Measurements from ENCODE around the gene COPS6. TPM values are rescaled to one million over a fixed set of nuclear protein-coding genes. Genes with fewer than 3 reads are reported as not detected.

COPS6 gene
- total and polyA plus RNA-seq, 4 donors, result 28.7 to 63.2 (median 46.8) TPM

DNA sequence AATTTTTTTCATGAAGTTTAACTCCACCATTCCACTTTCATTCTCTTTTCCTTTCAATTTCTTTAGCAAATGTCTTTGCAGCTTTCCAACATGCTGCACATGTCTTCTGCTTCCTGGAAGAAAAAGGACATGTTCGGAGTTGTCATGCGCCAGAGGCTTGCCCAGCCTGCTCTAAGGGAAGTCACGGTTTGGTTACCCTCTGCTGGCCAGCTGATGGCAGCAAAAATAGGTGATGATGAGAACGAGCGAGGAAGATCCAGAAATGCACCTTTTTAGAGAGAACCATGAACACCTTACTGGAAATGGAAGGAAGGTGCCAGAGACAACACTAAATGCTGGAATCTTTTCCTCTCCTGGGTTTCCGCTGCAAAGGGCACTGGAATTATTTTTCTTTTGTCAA lies 44.1 kb upstream of the COPS6 start:
- H3K9me3 ChIP-seq (ENCODE audit: control insufficient read depth in 4 of 4, low read length in 3 of 4), result no peaks in the 10 kb centered on the region
- H3K4me1 ChIP-seq (ENCODE audit: control insufficient read depth in 4 of 4, insufficient read depth in 4 of 4, low read length in 3 of 4), result peaks cover 4 to 32% (median 29%) of the 10 kb centered on the region in 4 donors
- no peaks in the 10 kb centered on the region for H3K27me3 ChIP-seq (ENCODE audit: control insufficient read depth in 4 of 4, insufficient read depth in 4 of 4, low read length in 3 of 4)
- no peak overlapping the region for H3K9ac ChIP-seq (ENCODE audit: low read depth in 1 of 2, low read length in 2 of 2)
- peak; percentile 82 to 84 for TF ChIP-seq RAD21 (IDR thresholded peaks at IDR 0.05)
- peak in 1 of 2 donors; percentile 23 for TF ChIP-seq EGR1 (IDR thresholded peaks at IDR 0.05; ENCODE audit: low read depth in 2 of 2)
- TF ChIP-seq, protein P1, sequence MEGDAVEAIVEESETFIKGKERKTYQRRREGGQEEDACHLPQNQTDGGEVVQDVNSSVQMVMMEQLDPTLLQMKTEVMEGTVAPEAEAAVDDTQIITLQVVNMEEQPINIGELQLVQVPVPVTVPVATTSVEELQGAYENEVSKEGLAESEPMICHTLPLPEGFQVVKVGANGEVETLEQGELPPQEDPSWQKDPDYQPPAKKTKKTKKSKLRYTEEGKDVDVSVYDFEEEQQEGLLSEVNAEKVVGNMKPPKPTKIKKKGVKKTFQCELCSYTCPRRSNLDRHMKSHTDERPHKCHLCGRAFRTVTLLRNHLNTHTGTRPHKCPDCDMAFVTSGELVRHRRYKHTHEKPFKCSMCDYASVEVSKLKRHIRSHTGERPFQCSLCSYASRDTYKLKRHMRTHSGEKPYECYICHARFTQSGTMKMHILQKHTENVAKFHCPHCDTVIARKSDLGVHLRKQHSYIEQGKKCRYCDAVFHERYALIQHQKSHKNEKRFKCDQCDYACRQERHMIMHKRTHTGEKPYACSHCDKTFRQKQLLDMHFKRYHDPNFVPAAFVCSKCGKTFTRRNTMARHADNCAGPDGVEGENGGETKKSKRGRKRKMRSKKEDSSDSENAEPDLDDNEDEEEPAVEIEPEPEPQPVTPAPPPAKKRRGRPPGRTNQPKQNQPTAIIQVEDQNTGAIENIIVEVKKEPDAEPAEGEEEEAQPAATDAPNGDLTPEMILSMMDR (IDR thresholded peaks at IDR 0.05; ENCODE audit: low read depth, low read length, missing input control), result peak; percentile 48
- no peak for TF ChIP-seq HNF4G (IDR thresholded peaks at IDR 0.05)
- TF ChIP-seq GABPA (IDR thresholded peaks at IDR 0.05 in 1 of 2, conservative IDR thresholded peaks at IDR 0.05 in 1 of 2), result peak in 1 of 2 donors; percentile 55
- TF ChIP-seq, protein P2, sequence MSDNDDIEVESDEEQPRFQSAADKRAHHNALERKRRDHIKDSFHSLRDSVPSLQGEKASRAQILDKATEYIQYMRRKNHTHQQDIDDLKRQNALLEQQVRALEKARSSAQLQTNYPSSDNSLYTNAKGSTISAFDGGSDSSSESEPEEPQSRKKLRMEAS (IDR thresholded peaks at IDR 0.05), result peak; percentile 48
- TF ChIP-seq HNF4A (conservative IDR thresholded peaks at IDR 0.05), result peak; percentile 23 to 29
- peak; percentile 22 for TF ChIP-seq SP1 (IDR thresholded peaks at IDR 0.05)
- TF ChIP-seq RXRA (IDR thresholded peaks at IDR 0.05), result peak; percentile 30 to 35
- TF ChIP-seq TAF1 (conservative IDR thresholded peaks at IDR 0.05), result no peak
- 26% methylated on average over 6 of the region's 6 CpGs for WGBS
- H3K4me3 ChIP-seq (ENCODE audit: low read depth in 1 of 3, low read length in 3 of 3), result no peak overlapping the region
- no peak for DNase-seq (ENCODE audit: low spot score)
- H3K36me3 ChIP-seq (ENCODE audit: control insufficient read depth in 4 of 4, insufficient read depth in 3 of 4, low read depth in 1 of 4, low read length in 3 of 4), result no peaks in the 10 kb centered on the region
- H3K27ac ChIP-seq (ENCODE audit: low read depth in 1 of 2, low read length in 2 of 2), result no peak overlapping the region

DNA sequence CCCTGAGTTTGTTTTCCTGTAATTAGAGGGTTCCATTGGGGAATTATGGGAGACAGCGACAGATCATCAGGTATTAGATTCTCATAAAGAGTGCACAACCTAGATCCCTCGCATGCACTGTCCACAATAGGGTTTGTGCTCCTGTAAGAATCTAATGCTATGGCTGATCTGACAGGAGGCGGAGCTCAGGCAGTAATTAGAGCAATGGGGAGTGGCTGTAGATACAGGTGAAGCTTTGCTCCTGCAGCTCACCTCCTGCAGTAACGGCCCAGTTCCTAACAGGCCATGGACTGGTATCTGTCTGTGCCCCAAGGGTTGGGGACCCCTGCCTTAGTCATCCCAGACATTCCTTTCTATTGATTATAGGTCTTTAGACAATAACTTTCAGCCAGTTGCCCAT lies 40.1 kb upstream of the COPS6 start:
- 87% methylated on average over 4 of the region's 4 CpGs for WGBS
- Histone ChIP-seq H3K9ac (ENCODE audit: low read depth in 1 of 2, low read length in 2 of 2) (no peak overlapping the region), H3K36me3 (ENCODE audit: control insufficient read depth in 4 of 4, insufficient read depth in 3 of 4, low read depth in 1 of 4, low read length in 3 of 4) (peaks cover 0 to 3% (median 0%) of the 10 kb centered on the region in 4 donors), H3K27me3 (ENCODE audit: control insufficient read depth in 4 of 4, insufficient read depth in 4 of 4, low read length in 3 of 4) (no peaks in the 10 kb centered on the region), H3K27ac (ENCODE audit: low read depth in 1 of 2, low read length in 2 of 2) (no peak overlapping the region), H3K4me1 (ENCODE audit: control insufficient read depth in 4 of 4, insufficient read depth in 4 of 4, low read length in 3 of 4) (peaks cover 0 to 26% (median 24%) of the 10 kb centered on the region in 4 donors), H3K4me3 (ENCODE audit: low read depth in 1 of 3, low read length in 3 of 3) (no peak overlapping the region), H3K9me3 (ENCODE audit: control insufficient read depth in 4 of 4, low read length in 3 of 4) (no peaks in the 10 kb centered on the region)
- TF ChIP-seq RAD21 (IDR thresholded peaks at IDR 0.05), result no peak
- no peak for TF ChIP-seq GABPA (IDR thresholded peaks at IDR 0.05 in 1 of 2, conservative IDR thresholded peaks at IDR 0.05 in 1 of 2)
- TF ChIP-seq SP1 (IDR thresholded peaks at IDR 0.05), result no peak
- TF ChIP-seq JUND (IDR thresholded peaks at IDR 0.05), result no peak
- TF ChIP-seq, protein P3, sequence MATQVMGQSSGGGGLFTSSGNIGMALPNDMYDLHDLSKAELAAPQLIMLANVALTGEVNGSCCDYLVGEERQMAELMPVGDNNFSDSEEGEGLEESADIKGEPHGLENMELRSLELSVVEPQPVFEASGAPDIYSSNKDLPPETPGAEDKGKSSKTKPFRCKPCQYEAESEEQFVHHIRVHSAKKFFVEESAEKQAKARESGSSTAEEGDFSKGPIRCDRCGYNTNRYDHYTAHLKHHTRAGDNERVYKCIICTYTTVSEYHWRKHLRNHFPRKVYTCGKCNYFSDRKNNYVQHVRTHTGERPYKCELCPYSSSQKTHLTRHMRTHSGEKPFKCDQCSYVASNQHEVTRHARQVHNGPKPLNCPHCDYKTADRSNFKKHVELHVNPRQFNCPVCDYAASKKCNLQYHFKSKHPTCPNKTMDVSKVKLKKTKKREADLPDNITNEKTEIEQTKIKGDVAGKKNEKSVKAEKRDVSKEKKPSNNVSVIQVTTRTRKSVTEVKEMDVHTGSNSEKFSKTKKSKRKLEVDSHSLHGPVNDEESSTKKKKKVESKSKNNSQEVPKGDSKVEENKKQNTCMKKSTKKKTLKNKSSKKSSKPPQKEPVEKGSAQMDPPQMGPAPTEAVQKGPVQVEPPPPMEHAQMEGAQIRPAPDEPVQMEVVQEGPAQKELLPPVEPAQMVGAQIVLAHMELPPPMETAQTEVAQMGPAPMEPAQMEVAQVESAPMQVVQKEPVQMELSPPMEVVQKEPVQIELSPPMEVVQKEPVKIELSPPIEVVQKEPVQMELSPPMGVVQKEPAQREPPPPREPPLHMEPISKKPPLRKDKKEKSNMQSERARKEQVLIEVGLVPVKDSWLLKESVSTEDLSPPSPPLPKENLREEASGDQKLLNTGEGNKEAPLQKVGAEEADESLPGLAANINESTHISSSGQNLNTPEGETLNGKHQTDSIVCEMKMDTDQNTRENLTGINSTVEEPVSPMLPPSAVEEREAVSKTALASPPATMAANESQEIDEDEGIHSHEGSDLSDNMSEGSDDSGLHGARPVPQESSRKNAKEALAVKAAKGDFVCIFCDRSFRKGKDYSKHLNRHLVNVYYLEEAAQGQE (IDR thresholded peaks at IDR 0.05), result no peak
- no peak for TF ChIP-seq FOXA2 (IDR thresholded peaks at IDR 0.05)
- no peak for TF ChIP-seq TAF1 (conservative IDR thresholded peaks at IDR 0.05)
- no peak for TF ChIP-seq HNF4A (conservative IDR thresholded peaks at IDR 0.05)
- no peak for DNase-seq (ENCODE audit: low spot score)
